GM12874 (cell line): ENCODE measurements around the gene INPP5E.

ENCODE experiments used
- TF ChIP-seq, protein P1 (sequence below): IDR thresholded peaks from 2 replicates; pipeline ENCODE4 v1.5.1; 2011; ENCODE audit warnings: low read depth, mild to moderate bottlenecking, control low read depth, low read length, moderate library complexity; ENCODE audit not compliant: insufficient read depth

INPP5E gene

DNA sequence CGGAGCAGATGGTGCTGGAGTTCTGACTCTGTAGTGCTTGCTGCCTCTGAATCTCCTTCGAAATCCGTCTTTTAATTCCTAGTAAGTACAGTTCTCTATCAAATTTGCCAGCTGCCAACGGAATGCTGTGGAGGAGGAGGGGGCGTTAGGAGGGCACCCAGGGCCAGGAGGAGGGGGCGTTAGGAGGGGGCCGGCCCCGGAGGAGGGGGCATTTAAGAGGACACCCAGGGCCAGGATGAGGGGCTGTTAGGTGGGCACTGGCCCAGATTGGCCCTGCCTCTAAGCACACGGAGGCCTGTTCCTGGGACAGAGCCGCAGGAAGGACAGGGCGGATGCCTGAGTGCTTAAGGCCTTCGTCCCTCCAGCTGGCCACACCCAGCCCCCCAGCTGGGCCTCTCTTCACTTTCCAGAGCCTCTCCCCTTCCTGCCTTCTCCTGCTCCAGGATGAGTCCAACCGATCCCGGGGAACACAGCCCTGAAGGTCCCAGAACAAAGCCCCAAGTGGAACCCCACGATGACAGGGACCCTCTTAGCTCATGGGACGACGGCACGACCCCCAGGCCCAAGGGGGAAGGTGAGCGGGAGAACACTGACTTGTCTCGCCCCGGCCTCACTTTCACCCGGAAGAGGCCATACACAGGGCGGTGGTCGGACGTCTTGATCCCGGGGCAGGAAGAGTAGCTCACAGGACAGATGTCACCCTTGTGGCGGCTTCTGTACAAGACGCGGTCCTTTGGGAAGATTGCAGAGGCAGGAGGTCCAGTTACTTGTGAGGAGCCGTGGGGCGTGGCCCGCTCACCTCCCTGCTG lies 9.8 kb downstream of the INPP5E start:
- TF ChIP-seq, protein P1, sequence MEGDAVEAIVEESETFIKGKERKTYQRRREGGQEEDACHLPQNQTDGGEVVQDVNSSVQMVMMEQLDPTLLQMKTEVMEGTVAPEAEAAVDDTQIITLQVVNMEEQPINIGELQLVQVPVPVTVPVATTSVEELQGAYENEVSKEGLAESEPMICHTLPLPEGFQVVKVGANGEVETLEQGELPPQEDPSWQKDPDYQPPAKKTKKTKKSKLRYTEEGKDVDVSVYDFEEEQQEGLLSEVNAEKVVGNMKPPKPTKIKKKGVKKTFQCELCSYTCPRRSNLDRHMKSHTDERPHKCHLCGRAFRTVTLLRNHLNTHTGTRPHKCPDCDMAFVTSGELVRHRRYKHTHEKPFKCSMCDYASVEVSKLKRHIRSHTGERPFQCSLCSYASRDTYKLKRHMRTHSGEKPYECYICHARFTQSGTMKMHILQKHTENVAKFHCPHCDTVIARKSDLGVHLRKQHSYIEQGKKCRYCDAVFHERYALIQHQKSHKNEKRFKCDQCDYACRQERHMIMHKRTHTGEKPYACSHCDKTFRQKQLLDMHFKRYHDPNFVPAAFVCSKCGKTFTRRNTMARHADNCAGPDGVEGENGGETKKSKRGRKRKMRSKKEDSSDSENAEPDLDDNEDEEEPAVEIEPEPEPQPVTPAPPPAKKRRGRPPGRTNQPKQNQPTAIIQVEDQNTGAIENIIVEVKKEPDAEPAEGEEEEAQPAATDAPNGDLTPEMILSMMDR: no peak

DNA sequence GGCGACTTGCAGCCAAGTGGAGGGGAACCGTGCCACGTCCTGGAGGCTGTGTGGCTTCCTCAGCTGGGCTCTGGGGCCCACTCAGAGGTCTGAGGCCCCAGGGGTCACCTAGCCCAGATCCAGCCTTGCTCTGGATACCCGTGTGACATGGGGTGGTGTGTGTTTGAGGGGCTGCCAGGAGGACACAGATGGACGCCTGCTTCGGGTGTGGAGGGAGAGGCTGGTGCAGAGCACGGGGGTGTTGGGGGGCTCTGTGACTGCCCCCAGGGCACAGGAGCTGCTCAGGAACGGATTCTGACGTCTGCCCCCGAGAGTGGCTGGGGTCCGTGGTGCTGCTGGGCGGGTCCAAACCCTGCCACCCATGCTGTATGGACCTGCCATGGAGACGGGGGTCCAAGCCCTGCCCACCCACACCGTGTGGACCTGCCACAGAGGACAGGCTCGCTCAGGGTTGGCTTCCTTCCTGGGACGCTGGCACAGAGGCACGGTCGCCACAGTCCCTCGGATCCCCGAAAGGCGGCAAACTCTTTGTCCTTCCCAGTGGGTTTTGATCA lies 10.5 kb downstream of the INPP5E start:
- TF ChIP-seq, protein P1: no peak

DNA sequence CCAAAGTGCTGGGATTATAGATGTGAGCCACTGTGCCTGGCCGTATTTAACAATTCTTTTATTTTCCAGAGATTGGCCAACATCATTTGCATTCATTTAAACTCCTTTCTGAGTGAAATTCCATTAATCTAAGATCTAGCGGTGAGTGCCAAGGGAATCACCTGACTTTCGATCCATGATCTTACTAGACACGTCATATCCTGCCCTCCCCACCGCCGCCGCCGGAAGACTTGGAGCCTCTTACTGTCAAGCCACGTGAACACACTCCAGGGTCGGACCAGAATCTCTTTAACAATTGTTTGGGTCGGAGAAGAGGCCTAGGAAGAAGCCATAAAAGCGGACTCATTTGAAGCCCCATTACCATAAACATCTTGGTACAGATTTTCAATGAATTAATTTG lies 12.9 kb downstream of the INPP5E start:
- TF ChIP-seq, protein P1: no peak

DNA sequence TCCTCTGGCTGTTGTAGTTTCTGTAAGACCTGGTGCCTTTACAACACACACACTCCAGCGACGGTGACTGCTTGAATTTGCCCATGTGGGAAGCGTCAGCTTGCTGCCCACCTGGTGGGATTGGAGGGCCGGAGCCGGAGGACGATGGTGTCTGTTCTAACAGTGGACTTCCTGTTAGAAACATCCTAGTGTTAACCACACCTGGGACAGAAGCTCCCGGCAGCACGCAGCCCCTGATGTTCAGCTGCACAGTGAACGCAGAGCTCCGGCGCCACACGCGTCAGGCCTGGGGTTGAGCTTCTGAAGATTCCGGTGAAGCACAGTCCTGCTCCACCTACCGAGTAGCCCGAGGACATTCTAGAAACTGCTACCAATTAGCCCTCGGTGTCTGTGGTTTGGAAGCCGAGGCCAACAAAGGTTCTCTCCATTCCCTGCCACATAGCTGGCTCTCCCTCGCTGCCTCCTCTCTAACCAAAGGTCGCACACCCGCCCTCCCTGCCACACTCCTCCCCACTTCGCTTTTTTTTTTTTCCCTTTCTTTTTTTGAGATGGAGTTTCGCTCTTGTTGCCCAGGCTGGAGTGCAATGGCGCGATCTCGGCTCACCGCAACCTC lies 14.8 kb downstream of the INPP5E start:
- TF ChIP-seq, protein P1: no peak

DNA sequence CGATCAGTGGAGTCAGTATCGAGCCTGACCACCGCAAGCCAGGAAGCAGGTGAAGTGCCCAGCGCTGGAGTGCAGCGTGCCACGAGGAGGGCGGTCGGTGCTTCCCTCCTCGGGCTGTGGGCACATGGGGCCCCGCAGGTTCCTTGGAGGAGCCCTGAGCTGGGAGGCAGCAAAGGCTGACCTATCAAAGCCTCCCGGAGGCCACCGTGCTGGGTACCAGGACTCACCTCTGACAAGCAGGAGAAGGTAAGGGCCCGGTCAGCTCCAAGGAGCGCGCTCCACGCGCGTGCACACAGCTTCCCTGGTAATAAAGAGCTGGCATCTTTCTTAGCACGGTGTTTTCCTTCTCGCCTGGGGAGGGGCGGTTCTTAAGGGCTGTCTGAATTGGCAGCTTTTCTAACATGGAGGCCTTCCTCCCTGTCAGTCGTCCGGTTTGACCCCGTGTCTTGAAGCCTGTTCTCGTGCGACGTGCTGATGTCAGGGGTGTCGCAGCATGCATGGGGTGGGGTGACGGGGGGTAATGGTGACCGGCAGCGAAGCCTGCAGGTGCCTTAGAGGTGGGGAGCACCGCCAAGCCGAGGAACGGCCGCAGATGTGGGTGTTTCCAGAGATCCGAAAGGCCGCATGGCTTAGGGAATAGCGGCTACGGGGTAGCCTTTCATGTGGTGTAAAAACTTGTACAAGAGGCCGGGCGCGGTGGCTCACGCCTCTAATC lies 16.1 kb downstream of the INPP5E start:
- TF ChIP-seq, protein P1: no peak

DNA sequence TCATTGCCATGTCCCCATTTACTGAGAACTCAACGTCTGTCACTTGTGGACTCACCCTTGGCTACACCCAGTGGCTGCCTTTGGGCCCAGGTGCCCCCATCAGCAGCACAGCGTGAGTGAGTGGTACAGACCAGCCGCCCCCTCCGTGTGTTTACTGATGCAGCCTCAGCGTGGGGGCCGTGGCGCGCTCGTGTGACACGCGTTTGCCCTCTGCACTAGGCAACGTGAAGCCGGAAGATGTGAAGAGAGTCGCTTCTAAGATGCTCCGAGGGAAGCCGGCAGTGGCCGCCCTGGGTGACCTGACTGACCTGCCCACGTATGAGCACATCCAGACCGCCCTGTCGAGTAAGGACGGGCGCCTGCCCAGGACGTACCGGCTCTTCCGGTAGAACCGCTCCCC lies 16.8 kb downstream of the INPP5E start:
- TF ChIP-seq, protein P1: no peak

DNA sequence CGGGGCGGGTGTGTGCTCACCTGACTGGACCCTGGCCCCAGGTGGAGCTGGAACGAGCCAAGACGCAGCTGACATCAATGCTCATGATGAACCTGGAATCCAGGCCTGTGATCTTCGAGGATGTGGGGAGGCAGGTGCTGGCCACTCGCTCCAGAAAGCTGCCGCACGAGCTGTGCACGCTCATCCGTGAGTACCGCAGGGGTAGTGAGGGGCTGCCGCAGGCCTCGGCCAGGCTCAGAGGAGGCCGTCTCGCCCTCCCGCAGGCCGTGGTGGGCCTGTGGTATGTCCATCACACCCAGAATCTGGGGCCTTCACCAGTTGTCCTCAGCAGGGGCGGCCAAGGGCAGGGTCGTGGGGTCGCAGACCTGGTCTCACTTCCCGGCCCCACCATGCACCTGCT lies 17.9 kb downstream of the INPP5E start:
- TF ChIP-seq, protein P1: no peak
